Measurements from ENCODE around the gene FEZ2.

FEZ2 gene

GRCh38 chr2:36507408-36507812, 90.6 kb downstream of the FEZ2 start:
- no peak overlapping the region for H3K9ac ChIP-seq
- H3K27me3 ChIP-seq: no peaks in the 10 kb centered on the region
- no peak for TF ChIP-seq Cebpa-rat (IDR thresholded peaks at IDR 0.05)
- H4K20me1 ChIP-seq: no peaks in the 10 kb centered on the region; a peak in 1 of 22 replicates
- H3K4me1 ChIP-seq: no peaks in the 10 kb centered on the region
- H3K27ac ChIP-seq: no peak overlapping the region
- H3K4me3 ChIP-seq: no peak overlapping the region
- H3K9me3 ChIP-seq (replicated peaks in 1 of 11): no peaks in the 10 kb centered on the region
- peaks cover 0 to 62% (median 22%) of the 10 kb centered on the region in 11 experiments; a peak in 19 of 22 replicates for H3K36me3 ChIP-seq
- no peak overlapping the region for H3K4me2 ChIP-seq
